ENCODE data around the gene C12orf50. TPM values are rescaled to one million over a fixed set of nuclear protein-coding genes. Genes with fewer than 3 reads are reported as not detected.
"Not testable (repeated sequence)": the region's sequence is repeated elsewhere in the genome, so short reads cannot be mapped to it uniquely, and the experiment has no call there.

C12orf50 gene
- total RNA-seq, 2 experiments from 2014 or later: 0.07 TPM

DNA sequence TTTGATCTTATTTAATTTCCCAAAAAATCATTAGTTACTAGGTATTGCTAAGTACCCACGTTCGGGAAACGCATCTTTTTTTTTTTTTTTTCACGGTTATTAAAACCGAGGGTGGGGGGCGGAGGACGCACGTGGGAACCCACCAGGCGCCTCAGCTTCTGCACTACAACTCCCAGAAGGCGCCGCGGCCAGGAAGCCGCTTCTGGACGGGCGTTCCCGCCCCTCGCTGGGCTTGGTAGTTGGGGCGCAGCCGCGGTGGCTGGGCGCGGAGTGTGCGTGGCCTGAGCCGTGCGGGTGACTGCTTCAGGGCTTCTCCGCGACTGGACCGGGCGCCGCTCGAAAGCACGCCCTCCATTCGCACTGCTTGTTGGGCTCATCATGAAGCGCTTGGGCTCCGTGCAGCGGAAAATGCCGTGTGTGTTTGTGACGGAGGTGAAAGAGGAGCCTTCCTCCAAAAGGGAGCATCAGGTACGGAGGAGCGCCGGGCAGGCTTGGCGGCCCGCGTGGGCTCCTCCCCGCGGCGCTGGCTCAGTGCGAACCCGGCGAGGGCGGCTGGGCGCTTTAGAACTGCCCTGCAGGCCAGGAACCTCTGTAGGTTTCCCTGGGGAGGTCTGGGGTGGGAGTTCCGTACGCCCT, 6.2 kb upstream of the C12orf50 start:
- H3K4me1 Mint-ChIP-seq (ENCODE audit: low read depth): peaks cover 52% of the 10 kb centered on the region
- intact Hi-C loops (cut with micrococcal nuclease): loop anchor here (1.0 to 10.0 kb wide), 8 partner anchors 107 to 1845 kb away; partner anchors contain the start of genes ATP2B1, CEP290, DUSP6 and TMTC3
- peak; percentile 89 for DNase-seq
- peak overlapping the region; percentile 93 for H3K4me3 Mint-ChIP-seq
- no peaks in the 10 kb centered on the region for H3K27me3 Mint-ChIP-seq (ENCODE audit: low read depth)
- H3K27ac Mint-ChIP-seq: peak overlapping the region; percentile 90
- H3K36me3 Mint-ChIP-seq (ENCODE audit: low read depth): peaks cover 13% of the 10 kb centered on the region
- CTCF ChIA-PET: no interaction called here
- no peaks in the 10 kb centered on the region for H3K9me3 Mint-ChIP-seq

DNA sequence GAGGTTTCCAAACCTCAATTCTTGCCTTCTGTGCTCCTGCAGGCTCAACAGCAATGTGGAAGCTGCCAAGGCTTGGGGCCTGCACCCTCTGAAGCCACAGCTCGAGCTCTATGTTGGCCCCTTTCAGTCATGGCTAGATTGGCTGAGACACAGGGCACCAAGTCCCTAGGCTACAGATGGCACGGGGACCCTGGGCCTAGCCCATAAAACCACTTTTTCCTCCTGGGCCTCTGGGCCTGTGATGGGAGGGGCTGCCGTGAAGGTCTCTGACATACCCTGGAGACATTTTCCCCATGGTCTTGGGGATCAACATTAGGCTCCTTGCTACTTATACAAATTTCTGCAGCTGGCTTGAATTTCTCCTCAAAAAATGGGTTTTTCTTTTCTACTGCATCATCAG, 2.0 kb upstream of the C12orf50 start:
- H3K9me3 Mint-ChIP-seq; H3K27me3 Mint-ChIP-seq (ENCODE audit: low read depth); H3K36me3 Mint-ChIP-seq (ENCODE audit: low read depth); H3K27ac Mint-ChIP-seq; DNase-seq; CTCF ChIA-PET; H3K4me3 Mint-ChIP-seq: not testable (repeated sequence)
- peaks cover 16% of the 10 kb centered on the region for H3K4me1 Mint-ChIP-seq (ENCODE audit: low read depth)
- intact Hi-C loops (cut with micrococcal nuclease): loop anchor here (10.0 kb wide), 1 partner anchor 1464 kb away; no protein-coding TSS in a partner anchor

GRCh38 chr12:88026196-88026595, 3.0 kb downstream of the C12orf50 start:
- no peak overlapping the region for H3K27ac Mint-ChIP-seq
- H3K27me3 Mint-ChIP-seq (ENCODE audit: low read depth): no peaks in the 10 kb centered on the region
- intact Hi-C loops (cut with micrococcal nuclease): no loop called here
- no peaks in the 10 kb centered on the region for H3K4me1 Mint-ChIP-seq (ENCODE audit: low read depth)
- CTCF ChIA-PET: no interaction called here
- H3K36me3 Mint-ChIP-seq (ENCODE audit: low read depth): no peaks in the 10 kb centered on the region
- no peak for DNase-seq
- H3K4me3 Mint-ChIP-seq: no peak overlapping the region
- H3K9me3 Mint-ChIP-seq: no peaks in the 10 kb centered on the region

GRCh38 chr12:88017964-88018363, 11.2 kb downstream of the C12orf50 start:
- peaks cover 6% of the 10 kb centered on the region for H3K9me3 Mint-ChIP-seq

DNA sequence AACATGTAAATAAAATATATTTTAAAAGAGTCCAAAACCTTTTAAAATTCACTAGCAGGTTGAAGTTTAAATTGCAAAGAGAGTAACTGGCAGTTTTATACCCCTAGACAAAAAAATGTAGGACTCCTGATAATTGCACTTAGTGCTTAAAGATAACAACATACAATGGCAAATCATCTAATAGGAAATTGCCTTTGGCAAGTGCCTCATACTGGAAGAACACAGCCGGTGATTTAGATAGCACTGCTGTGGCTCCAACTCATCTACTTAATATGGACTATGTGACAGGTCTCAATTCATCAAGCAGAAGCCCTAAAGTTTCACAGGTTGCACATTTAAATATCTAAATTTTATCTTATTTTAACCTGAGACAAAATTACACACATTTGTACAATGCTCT, 13.4 kb downstream of the C12orf50 start:
- Mint-ChIP-seq H3K9me3 (peaks cover 6% of the 10 kb centered on the region), H3K27ac (no peak overlapping the region), H3K36me3 (ENCODE audit: low read depth) (peaks cover 3% of the 10 kb centered on the region), H3K4me3 (no peak overlapping the region), H3K4me1 (ENCODE audit: low read depth) (no peaks in the 10 kb centered on the region), H3K27me3 (ENCODE audit: low read depth) (peaks cover 20% of the 10 kb centered on the region)
- CTCF ChIA-PET: no interaction called here
- intact Hi-C loops (cut with micrococcal nuclease): no loop called here
- no peak for DNase-seq

More at GRCh38 chr12:88017964-88018363, 11.2 kb downstream of the C12orf50 start:
- CTCF ChIA-PET: interaction anchor here (0.6 kb wide), 1 partner anchor 30 kb away, joined by 3 read pairs; no protein-coding TSS in a partner anchor
- Mint-ChIP-seq H3K4me3 (no peak overlapping the region), H3K27ac (no peak overlapping the region), H3K4me1 (ENCODE audit: low read depth) (no peaks in the 10 kb centered on the region), H3K27me3 (ENCODE audit: low read depth) (peaks cover 14% of the 10 kb centered on the region), H3K36me3 (ENCODE audit: low read depth) (peaks cover 3% of the 10 kb centered on the region)
- intact Hi-C loops (cut with micrococcal nuclease): no loop called here
- no peak for DNase-seq

GRCh38 chr12:88011755-88012154, 17.4 kb downstream of the C12orf50 start:
- intact Hi-C loops (cut with micrococcal nuclease): no loop called here
- Mint-ChIP-seq H3K36me3 (ENCODE audit: low read depth) (no peaks in the 10 kb centered on the region), H3K27ac (no peak overlapping the region), H3K4me3 (no peak overlapping the region), H3K27me3 (ENCODE audit: low read depth) (peaks cover 13% of the 10 kb centered on the region), H3K9me3 (no peaks in the 10 kb centered on the region), H3K4me1 (ENCODE audit: low read depth) (no peaks in the 10 kb centered on the region)
- CTCF ChIA-PET: no interaction called here
- DNase-seq: no peak

- no peak overlapping the region for H3K27ac Mint-ChIP-seq
- CTCF ChIA-PET: no interaction called here
- DNase-seq: no peak
- intact Hi-C loops (cut with micrococcal nuclease): no loop called here
- H3K4me3 Mint-ChIP-seq: no peak overlapping the region
- peaks cover 2% of the 10 kb centered on the region for H3K9me3 Mint-ChIP-seq
- no peaks in the 10 kb centered on the region for H3K4me1 Mint-ChIP-seq (ENCODE audit: low read depth)
- H3K27me3 Mint-ChIP-seq (ENCODE audit: low read depth): peaks cover 14% of the 10 kb centered on the region
- H3K36me3 Mint-ChIP-seq (ENCODE audit: low read depth): no peaks in the 10 kb centered on the region
These were observed 22.9 kb downstream of the C12orf50 start for GRCh38 chr12:88006351-88006750.

- intact Hi-C loops (cut with micrococcal nuclease): no loop called here
- no peak overlapping the region for H3K27ac Mint-ChIP-seq
- CTCF ChIA-PET: no interaction called here
- no peak for DNase-seq
- no peak overlapping the region for H3K4me3 Mint-ChIP-seq
- H3K27me3 Mint-ChIP-seq (ENCODE audit: low read depth): peaks cover 21% of the 10 kb centered on the region
- H3K36me3 Mint-ChIP-seq (ENCODE audit: low read depth): no peaks in the 10 kb centered on the region
- no peaks in the 10 kb centered on the region for H3K4me1 Mint-ChIP-seq (ENCODE audit: low read depth)
- peaks cover 2% of the 10 kb centered on the region for H3K9me3 Mint-ChIP-seq
These were observed 27.9 kb downstream of the C12orf50 start for GRCh38 chr12:88001327-88001726.

DNA sequence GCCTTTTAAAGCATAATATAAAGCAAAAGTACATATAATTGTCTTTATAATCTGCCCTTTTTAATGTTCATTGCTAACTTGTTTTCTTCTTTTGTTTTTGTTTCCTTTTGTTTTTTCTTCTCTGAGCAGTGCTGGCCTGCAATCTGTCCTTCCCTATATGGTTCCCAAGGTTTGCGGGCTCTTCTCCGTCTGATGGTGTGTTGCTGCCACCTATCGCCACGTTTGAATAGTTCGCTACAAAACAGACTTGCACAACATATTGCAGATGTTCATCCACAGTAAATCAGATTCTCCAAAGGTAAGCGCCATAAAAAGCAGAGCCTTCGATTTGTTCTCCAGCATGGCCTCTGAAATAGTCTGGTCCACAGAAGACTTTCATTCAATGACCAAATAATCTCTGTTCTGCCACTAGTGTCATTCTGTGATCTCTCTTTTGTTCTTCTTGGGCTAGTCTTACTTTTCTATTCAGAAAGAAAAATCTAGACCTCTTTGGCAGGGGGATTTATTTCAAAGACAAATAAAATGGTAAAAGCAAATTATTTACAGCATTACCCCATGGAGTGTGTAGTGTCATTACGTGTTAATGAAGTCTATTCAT, 33.5 kb downstream of the C12orf50 start:
- Mint-ChIP-seq H3K27me3 (ENCODE audit: low read depth) (peaks cover 11% of the 10 kb centered on the region), H3K9me3 (no peaks in the 10 kb centered on the region), H3K27ac (no peak overlapping the region), H3K36me3 (ENCODE audit: low read depth) (no peaks in the 10 kb centered on the region), H3K4me1 (ENCODE audit: low read depth) (no peaks in the 10 kb centered on the region), H3K4me3 (no peak overlapping the region)
- peak; percentile 64 for DNase-seq
- CTCF ChIA-PET: no interaction called here
- intact Hi-C loops (cut with micrococcal nuclease): loop anchor here (1.0 to 5.0 kb wide), 3 partner anchors 57 to 147 kb away; no protein-coding TSS in a partner anchor

DNA sequence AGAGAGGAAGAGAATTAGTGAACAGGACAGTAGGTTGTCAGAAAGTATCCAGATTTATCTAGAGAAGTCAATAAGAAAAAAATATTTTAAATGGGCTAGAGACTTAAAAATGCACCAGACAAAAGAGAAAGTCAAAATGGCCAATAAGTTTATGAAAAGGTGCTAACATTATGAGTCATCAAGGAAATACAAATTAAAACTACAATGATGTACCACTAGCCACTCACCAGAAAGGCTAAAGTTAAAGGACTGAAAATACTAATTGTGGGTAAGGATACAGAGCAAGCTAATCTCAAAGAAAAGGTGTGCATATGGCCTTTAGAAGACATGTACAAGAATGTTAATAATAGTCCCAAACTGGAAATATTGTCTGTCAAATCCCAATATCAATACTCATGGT, 37.7 kb downstream of the C12orf50 start:
- no peak for DNase-seq
- H3K4me1 Mint-ChIP-seq (ENCODE audit: low read depth): no peaks in the 10 kb centered on the region
- CTCF ChIA-PET: no interaction called here
- H3K36me3 Mint-ChIP-seq (ENCODE audit: low read depth): no peaks in the 10 kb centered on the region
- H3K27ac Mint-ChIP-seq: no peak overlapping the region
- H3K4me3 Mint-ChIP-seq: no peak overlapping the region
- no peaks in the 10 kb centered on the region for H3K9me3 Mint-ChIP-seq
- peaks cover 9% of the 10 kb centered on the region for H3K27me3 Mint-ChIP-seq (ENCODE audit: low read depth)
- intact Hi-C loops (cut with micrococcal nuclease): no loop called here

DNA sequence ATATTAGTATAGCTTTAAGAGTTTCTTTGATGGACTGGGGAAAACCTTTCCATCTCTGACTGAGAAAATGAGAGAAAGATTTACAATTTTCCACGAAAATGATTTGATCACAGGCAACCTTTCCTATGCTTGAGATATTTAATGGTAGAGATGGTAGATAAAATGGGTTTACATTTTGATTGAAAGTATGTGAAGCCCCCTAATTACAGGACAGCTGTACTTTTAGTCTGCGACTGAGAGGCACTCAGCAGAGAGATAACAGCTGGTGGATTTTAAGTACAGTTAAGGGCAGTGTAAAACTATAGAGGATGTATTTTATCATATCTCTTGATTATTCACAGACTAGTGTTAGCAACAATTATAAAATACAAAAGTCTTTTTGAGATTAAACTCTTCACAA, 40.7 kb downstream of the C12orf50 start:
- Mint-ChIP-seq H3K36me3 (ENCODE audit: low read depth) (no peaks in the 10 kb centered on the region), H3K27me3 (ENCODE audit: low read depth) (peaks cover 9% of the 10 kb centered on the region), H3K4me3 (no peak overlapping the region), H3K27ac (no peak overlapping the region), H3K4me1 (ENCODE audit: low read depth) (no peaks in the 10 kb centered on the region), H3K9me3 (no peaks in the 10 kb centered on the region)
- no peak for DNase-seq
- CTCF ChIA-PET: no interaction called here
- intact Hi-C loops (cut with micrococcal nuclease): no loop called here

GRCh38 chr12:87985069-87985675, 44.0 kb downstream of the C12orf50 start:
- Mint-ChIP-seq H3K36me3 (ENCODE audit: low read depth) (no peaks in the 10 kb centered on the region), H3K27ac (no peak overlapping the region)

DNA sequence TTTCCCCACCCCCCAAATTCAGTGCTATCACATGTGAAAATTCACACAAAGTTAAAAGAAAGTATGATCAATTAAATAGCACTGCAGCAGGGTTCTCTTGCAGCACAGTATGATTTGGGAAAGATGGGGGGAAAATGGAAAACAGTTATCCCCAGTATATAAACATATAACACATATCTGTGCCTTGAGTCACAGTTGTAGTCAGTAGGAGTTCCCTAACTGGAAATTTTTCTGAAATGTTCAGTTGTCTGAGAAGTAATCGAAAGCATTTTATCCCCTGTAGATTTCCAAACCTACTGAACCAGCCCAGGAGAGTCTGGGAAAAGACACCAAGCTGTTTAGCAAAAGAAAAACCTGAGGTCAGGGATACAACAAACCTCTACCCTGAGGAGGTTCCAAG, 47.0 kb downstream of the C12orf50 start:
- intact Hi-C loops (cut with micrococcal nuclease): no loop called here
- H3K27me3 Mint-ChIP-seq (ENCODE audit: low read depth): peaks cover 6% of the 10 kb centered on the region
- H3K36me3 Mint-ChIP-seq (ENCODE audit: low read depth): no peaks in the 10 kb centered on the region
- no peak overlapping the region for H3K27ac Mint-ChIP-seq
- DNase-seq: no peak
- no peaks in the 10 kb centered on the region for H3K4me1 Mint-ChIP-seq (ENCODE audit: low read depth)
- H3K4me3 Mint-ChIP-seq: no peak overlapping the region
- CTCF ChIA-PET: no interaction called here
- no peaks in the 10 kb centered on the region for H3K9me3 Mint-ChIP-seq

More at GRCh38 chr12:87985069-87985675, 44.0 kb downstream of the C12orf50 start:
- no peak overlapping the region for H3K4me3 Mint-ChIP-seq
- H3K4me1 Mint-ChIP-seq (ENCODE audit: low read depth): no peaks in the 10 kb centered on the region
- H3K9me3 Mint-ChIP-seq: no peaks in the 10 kb centered on the region
- CTCF ChIA-PET: no interaction called here
- DNase-seq: no peak
- peaks cover 8% of the 10 kb centered on the region for H3K27me3 Mint-ChIP-seq (ENCODE audit: low read depth)
- intact Hi-C loops (cut with micrococcal nuclease): no loop called here

Data from activated naive CD4-positive, alpha-beta T cell treated with anti-CD3 and anti-CD28 coated beads for 36 hours (primary cell).